HCT116 (cell line): ENCODE results near the gene ADGRG6. TPM values are rescaled to one million over a fixed set of nuclear protein-coding genes. Genes with fewer than 3 reads are reported as not detected.

Source experiments
- ATAC-seq: fragments of 200-7000 bp; cut with Tn5 transposase; 2 replicates; pipeline ENCODE4 v1.9.1; 2020; ENCODE audit warnings: mild to moderate bottlenecking, moderate library complexity
- BruUV-seq: library from RNA; stranded (reverse); fragments of 400-500 nt; replicated peaks from 2 replicates; lab custom pipeline; 2021; lab: Mats Ljungman, UMichigan
- CTCF ChIA-PET: fragments of 300-600 bp; sonication (Branson Sonifier 250); formaldehyde crosslinking; loops from one replicate; lab custom pipeline; 2021; ENCODE audit warnings: antibody characterized with exemption; lab: Charles Lee
- POLR2A ChIA-PET: fragments of 300-600, 350-600 bp; sonication (Branson Sonifier 250); formaldehyde crosslinking; loops from one replicate; lab custom pipeline; 2021; ENCODE audit warnings: antibody characterized with exemption; lab: Charles Lee
- RAD21 ChIA-PET, 2 experiments: fragments of 300-600 bp; sonication (Branson Sonifier 250); formaldehyde crosslinking; loops; one replicate each; lab custom pipeline; 2023; ENCODE audit warnings: low total read pairs in 2 of 2; ENCODE audit not compliant: uncharacterized antibody in 2 of 2, unreplicated experiment in 2 of 2, low non-redundant PET in 1 of 2; lab: Charles Lee
- DNase-seq: peaks from one replicate; pipeline ENCODE4 v3.0.0-alpha.2; 2010; ENCODE audit warnings: low read depth, low spot score
- H2AFZ ChIP-seq: fragments of 200-600 bp; shearing (Covaris generic), sonication (generic); 2 replicates; pipeline ENCODE4 v1.6.1; 2017; ENCODE audit warnings: low read depth, mixed run types, mixed read lengths, antibody characterized with exemption, low read length; ENCODE audit not compliant: poor library complexity, severe bottlenecking
- H3K27ac ChIP-seq: 2 replicates; pipeline ENCODE4 v1.5.1; 2012; ENCODE audit warnings: low read depth, low read length
- H3K27me3 ChIP-seq: fragments of 200-600 bp; sonication (generic); 2 replicates; pipeline ENCODE4 v1.6.1; 2016; ENCODE audit warnings: mixed run types, low read length, mixed read lengths; ENCODE audit not compliant: insufficient read depth
- H3K36me3 ChIP-seq, 2 experiments: fragments of 200-500 bp in 1 of 2; fragments of 200-600 bp in 1 of 2; sonication (Bioruptor generic) in 1 of 2; sonication (generic) in 1 of 2; 2 replicates each; pipeline versions ENCODE4 v1.5.1 to v1.6.1; 2014 to 2016; ENCODE audit warnings: low read length in 2 of 2, inconsistent platforms in 1 of 2, mixed read lengths in 1 of 2, mixed run types in 1 of 2; ENCODE audit not compliant: insufficient read depth in 2 of 2, control insufficient read depth in 1 of 2
- H3K4me1 ChIP-seq, 2 experiments: fragments of 200-600 bp in 1 of 2; sonication (generic) in 1 of 2; 2 replicates each; pipeline versions ENCODE4 v1.5.1 to v1.6.1; 2012 to 2017; ENCODE audit warnings: low read length in 2 of 2, inconsistent platforms in 1 of 2, mild to moderate bottlenecking in 1 of 2, mixed read lengths in 1 of 2, mixed run types in 1 of 2, moderate library complexity in 1 of 2; ENCODE audit not compliant: insufficient read depth in 2 of 2, control insufficient read depth in 1 of 2
- H3K4me2 ChIP-seq: fragments of 200-600 bp; sonication (generic); 2 replicates; pipeline ENCODE4 v1.6.1; 2017; ENCODE audit warnings: mixed run types, low read length, mixed read lengths
- H3K4me3 ChIP-seq, 2 experiments: fragments of 200-600 bp in 1 of 2; sonication (generic) in 1 of 2; replicated peaks in 1 of 2; 2 replicates each; pipeline ENCODE4 v1.5.1; 2011 to 2016; ENCODE audit warnings: low read length in 2 of 2, control low read depth in 1 of 2, low read depth in 1 of 2, mild to moderate bottlenecking in 1 of 2, mixed read lengths in 1 of 2, mixed run types in 1 of 2
- H3K79me2 ChIP-seq: fragments of 200-600 bp; sonication (generic); 2 replicates; pipeline ENCODE4 v1.6.1; 2017; ENCODE audit warnings: mild to moderate bottlenecking, mixed run types, low read length, moderate library complexity, mixed read lengths; ENCODE audit not compliant: insufficient read depth
- H3K9ac ChIP-seq: fragments of 200-600 bp; sonication (generic); 2 replicates; pipeline ENCODE4 v1.6.1; 2016; ENCODE audit warnings: low read length, mixed read lengths
- H3K9me2 ChIP-seq: fragments of 200-600 bp; sonication (generic), shearing (Covaris generic); 2 replicates; pipeline ENCODE4 v1.6.1; 2017; ENCODE audit warnings: mixed run types, mild to moderate bottlenecking, moderate library complexity; ENCODE audit not compliant: insufficient read depth
- H3K9me3 ChIP-seq, 2 experiments: fragments of 200-500 bp in 1 of 2; fragments of 200-600 bp in 1 of 2; sonication (Bioruptor generic) in 1 of 2; sonication (generic) in 1 of 2; 2 replicates each; pipeline ENCODE4 v1.6.1; 2014 to 2017; ENCODE audit warnings: low read length in 2 of 2, mixed read lengths in 2 of 2, inconsistent platforms in 1 of 2, low read depth in 1 of 2, mild to moderate bottlenecking in 1 of 2, mixed run types in 1 of 2, moderate library complexity in 1 of 2; ENCODE audit not compliant: control insufficient read depth in 1 of 2, insufficient read depth in 1 of 2
- H4K20me1 ChIP-seq: fragments of 200-600 bp; sonication (generic), shearing (Covaris generic); 2 replicates; pipeline ENCODE4 v1.6.1; 2017; ENCODE audit warnings: mixed run types, mild to moderate bottlenecking, moderate library complexity; ENCODE audit not compliant: insufficient read depth
- ATF3 ChIP-seq: IDR thresholded peaks from 2 replicates; pipeline ENCODE4 v1.6.1; 2012
- CEBPB ChIP-seq: IDR thresholded peaks from 2 replicates; pipeline ENCODE4 v1.6.1; 2012; ENCODE audit warnings: low read depth
- CTCF ChIP-seq, 3 experiments: fragments of 200-600 bp in 1 of 3; sonication (generic) in 1 of 3; IDR thresholded peaks in 2 of 3; conservative IDR thresholded peaks in 1 of 3; 2 replicates each; pipeline ENCODE4 v1.5.1; 2012 to 2017; ENCODE audit warnings: low read depth in 2 of 3, low read length in 2 of 3, antibody characterized with exemption in 1 of 3, borderline replicate concordance in 1 of 3, control low read depth in 1 of 3, mild to moderate bottlenecking in 1 of 3, mixed read lengths in 1 of 3, mixed run types in 1 of 3, moderate library complexity in 1 of 3; ENCODE audit not compliant: insufficient read depth in 1 of 3
- EGR1 ChIP-seq: IDR thresholded peaks from 2 replicates; pipeline ENCODE4 v1.6.1; 2012; ENCODE audit warnings: low read depth
- ELF1 ChIP-seq: IDR thresholded peaks from 2 replicates; pipeline ENCODE4 v1.6.1; 2012; ENCODE audit warnings: low read depth, borderline replicate concordance
- EZH2phosphoT487 ChIP-seq: fragments of 200-600 bp; IDR thresholded peaks from 2 replicates; pipeline ENCODE4 v1.6.1; 2018; ENCODE audit warnings: antibody characterized with exemption, borderline replicate concordance
- FOSL1 ChIP-seq: IDR thresholded peaks from 2 replicates; pipeline ENCODE4 v1.6.1; 2012; ENCODE audit warnings: low read depth
- MAX ChIP-seq: IDR thresholded peaks from 2 replicates; pipeline ENCODE4 v1.6.1; 2012
- POLR2A ChIP-seq: IDR thresholded peaks from 2 replicates; pipeline ENCODE4 v1.7.0; 2011; ENCODE audit warnings: borderline replicate concordance; ENCODE audit not compliant: insufficient read depth, insufficient read length; ENCODE audit errors: extremely low read depth
- REST ChIP-seq: IDR thresholded peaks from 2 replicates; pipeline ENCODE4 v1.6.1; 2012; ENCODE audit warnings: low read depth
- TCF7L2 ChIP-seq: IDR thresholded peaks from 2 replicates; pipeline ENCODE4 v1.7.0; 2011; ENCODE audit warnings: borderline replicate concordance, inconsistent platforms; ENCODE audit not compliant: insufficient read depth, insufficient read length; ENCODE audit errors: extremely low read depth
- YY1 ChIP-seq: IDR thresholded peaks from 2 replicates; pipeline ENCODE4 v1.6.1; 2011; ENCODE audit warnings: low read length, low read depth, moderate library complexity, mild to moderate bottlenecking; ENCODE audit not compliant: insufficient replicate concordance; ENCODE audit errors: extremely low read depth
- ZNF274 ChIP-seq: fragments of 200-500 bp; sonication (Bioruptor generic); IDR thresholded peaks from 2 replicates; pipeline ENCODE4 v1.6.1; 2014; ENCODE audit warnings: mild to moderate bottlenecking, low read depth, low read length, inconsistent platforms
- intact Hi-C: fragments of 100-400 bp; cut with micrococcal nuclease; formaldehyde crosslinking; loops from 2 replicates; pipeline ENCODE4 v1.10.0; 2022
- total RNA-seq: library from RNA; stranded (reverse); gene quantifications from one replicate; pipeline ENCODE4 v1.2.1, GENCODE V29; 2021; ENCODE audit not compliant: unreplicated experiment

Gene ADGRG6
- total RNA-seq, 1 experiment from 2014 or later = 67.9 TPM

GRCh38 chr6:142354650-142355049 is 52.8 kb downstream of the ADGRG6 start:
- intact Hi-C loops = no loop called here
- Histone ChIP-seq H3K79me2 (peaks cover 11% of the 10 kb centered on the region), H3K27ac (no peak overlapping the region), H3K36me3 (no peaks in the 10 kb centered on the region), H3K9me3 (no peaks in the 10 kb centered on the region; a peak in 1 of 4 replicates), H3K4me1 (peaks cover 17 to 41% of the 10 kb centered on the region in 2 experiments; a peak in 3 of 4 replicates), H3K27me3 (no peaks in the 10 kb centered on the region), H4K20me1 (no peaks in the 10 kb centered on the region), H3K4me2 (no peak overlapping the region), H3K4me3 (no peak overlapping the region), H3K9ac (no peak overlapping the region), H3K9me2 (no peaks in the 10 kb centered on the region), H2AFZ (no peak overlapping the region)
- ChIA-PET CTCF (interaction anchor here (1.2 kb wide), 1 partner anchor 120 kb away, joined by 3 read pairs; no protein-coding TSS in a partner anchor), POLR2A (no interaction called here), RAD21 (no interaction called here)
- ATAC-seq (no peak), DNase-seq (no peak)
- TF ChIP-seq CTCF (IDR thresholded peaks at IDR 0.05 in 2 of 3, conservative IDR thresholded peaks at IDR 0.05 in 1 of 3; ENCODE audit: borderline replicate concordance in 1 of 3, insufficient read depth in 1 of 3, low read depth in 2 of 3, low read length in 2 of 3) = no peak
- no peak for TF ChIP-seq EGR1
- TF ChIP-seq ATF3 = no peak
- TF ChIP-seq MAX = no peak
- no peak for TF ChIP-seq POLR2A
- no peak for TF ChIP-seq YY1
- TF ChIP-seq FOSL1 = no peak
- TF ChIP-seq REST = no peak
- TF ChIP-seq ELF1 = no peak
- TF ChIP-seq EZH2phosphoT487 = no peak
- no peak for TF ChIP-seq TCF7L2
- TF ChIP-seq ZNF274 = no peak
- TF ChIP-seq CEBPB = no peak
- TF ChIP-seq, all 23 proteins: peak for 0
- BruUV-seq = no TSS peak
